ENCODE results near the gene MEAF6.

GRCh38 chr1:37497832-37498231 lies 16.7 kb downstream of the MEAF6 start:
- TF ChIP-seq CTCF (conservative IDR thresholded peaks at IDR 0.05 in 1 of 2, IDR thresholded peaks at IDR 0.05 in 1 of 2; ENCODE audit: extremely low read depth in 1 of 2, insufficient read depth in 1 of 2, low read depth in 1 of 2, low read length in 2 of 2): no peak
- no peak for TF ChIP-seq EZH2 (IDR thresholded peaks at IDR 0.05; ENCODE audit: borderline replicate concordance, low read length)

Measured in mammary epithelial cell (primary cell).